Stimulated activated naive CD4-positive, alpha-beta T cell treated with Interleukin-2 at 50 U/mL for 16 hours (primary cell): ENCODE measurements around the gene MYH10.
"Not testable (repeated sequence)": the region's sequence is repeated elsewhere in the genome, so short reads cannot be mapped to it uniquely, and the experiment has no call there.

Experiments
- DNase-seq: peaks from one replicate; lab custom pipeline; 2025; lab: John Stamatoyannopoulos, UW

MYH10 gene

GRCh38 chr17:8556074-8556473 lies 74.5 kb downstream of the MYH10 start:
- no peak for DNase-seq

GRCh38 chr17:8555062-8555461 lies 75.5 kb downstream of the MYH10 start:
- no peak for DNase-seq

DNA sequence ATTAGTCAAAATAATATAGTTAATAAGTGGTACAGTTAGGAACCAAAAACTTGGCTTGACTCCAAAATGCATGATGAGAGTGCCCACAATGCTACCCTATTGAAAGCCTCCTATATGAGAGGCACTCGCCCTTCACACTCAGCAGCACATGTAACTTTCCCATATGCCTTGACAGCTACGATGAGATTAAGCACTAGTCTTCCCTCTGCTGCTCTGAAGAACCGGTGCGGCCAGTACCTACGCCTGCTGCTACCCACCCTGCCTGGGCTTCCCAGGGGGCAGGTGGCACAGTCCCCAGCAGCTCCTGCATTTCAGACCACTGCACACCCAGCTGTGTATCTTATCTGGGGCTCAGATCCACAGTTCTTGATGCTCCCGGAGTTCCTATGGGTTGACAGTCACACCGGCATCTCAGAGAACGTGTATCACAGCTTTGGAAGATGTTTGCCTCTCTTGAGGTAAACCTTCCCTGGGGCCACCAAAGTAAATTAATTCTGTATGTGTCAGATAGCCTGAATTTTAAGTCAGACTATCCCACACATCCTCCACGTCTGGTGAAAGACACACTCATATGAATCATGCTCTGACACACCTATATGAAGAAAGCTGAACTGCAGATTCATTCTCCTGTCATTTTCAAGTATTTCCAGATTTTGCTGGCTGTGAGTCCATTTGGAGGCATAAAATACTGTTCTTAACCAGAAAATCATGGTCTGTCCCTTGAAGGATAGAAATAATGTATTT lies 77.8 kb downstream of the MYH10 start:
- no peak for DNase-seq

DNA sequence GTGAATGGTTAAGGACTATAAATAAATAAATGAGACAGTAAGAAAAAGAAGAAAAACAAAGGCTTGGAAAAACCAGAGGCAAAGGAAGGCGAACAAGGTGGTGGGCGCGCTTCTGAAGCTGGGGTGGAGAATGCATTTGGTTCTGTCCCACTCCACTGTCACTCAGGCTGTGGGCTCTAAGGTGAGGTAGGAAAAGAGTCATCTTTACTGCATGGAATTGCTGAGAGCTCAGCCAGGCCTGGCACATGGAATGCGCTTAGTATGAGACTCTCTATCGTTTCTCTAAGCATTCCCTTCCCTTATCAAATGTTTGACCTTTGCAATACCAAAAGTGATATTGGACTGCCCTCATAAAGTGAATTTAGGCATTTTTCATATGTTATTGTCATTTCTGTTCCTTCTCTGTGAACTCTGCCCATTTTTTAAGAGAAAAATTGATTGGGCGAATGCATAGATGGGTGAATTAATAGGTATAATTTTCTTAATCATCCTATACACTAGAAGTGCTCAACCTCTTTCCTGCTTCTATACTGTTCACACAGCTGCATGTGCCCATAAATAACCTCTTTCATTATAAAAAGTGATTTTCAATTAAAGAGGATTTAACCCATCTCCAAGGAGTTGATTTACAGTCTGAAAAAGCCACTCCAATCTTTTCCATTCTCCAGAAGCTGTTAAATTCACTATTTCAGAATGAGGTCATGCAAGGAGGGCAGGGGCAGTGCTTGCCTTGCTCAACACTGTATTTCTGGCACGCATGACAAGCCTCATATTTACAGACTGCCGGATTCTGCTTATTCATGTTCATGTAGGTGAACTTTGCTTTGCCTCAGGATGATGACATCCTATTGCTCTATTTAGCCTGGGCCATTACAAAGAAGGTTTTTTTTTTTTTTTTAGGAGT lies 87.7 kb downstream of the MYH10 start:
- no peak for DNase-seq

GRCh38 chr17:8539976-8540375 lies 90.5 kb downstream of the MYH10 start:
- DNase-seq, result not testable (repeated sequence)

- no peak for DNase-seq
Measured at GRCh38 chr17:8537734-8538133, 92.8 kb downstream of the MYH10 start.

DNA sequence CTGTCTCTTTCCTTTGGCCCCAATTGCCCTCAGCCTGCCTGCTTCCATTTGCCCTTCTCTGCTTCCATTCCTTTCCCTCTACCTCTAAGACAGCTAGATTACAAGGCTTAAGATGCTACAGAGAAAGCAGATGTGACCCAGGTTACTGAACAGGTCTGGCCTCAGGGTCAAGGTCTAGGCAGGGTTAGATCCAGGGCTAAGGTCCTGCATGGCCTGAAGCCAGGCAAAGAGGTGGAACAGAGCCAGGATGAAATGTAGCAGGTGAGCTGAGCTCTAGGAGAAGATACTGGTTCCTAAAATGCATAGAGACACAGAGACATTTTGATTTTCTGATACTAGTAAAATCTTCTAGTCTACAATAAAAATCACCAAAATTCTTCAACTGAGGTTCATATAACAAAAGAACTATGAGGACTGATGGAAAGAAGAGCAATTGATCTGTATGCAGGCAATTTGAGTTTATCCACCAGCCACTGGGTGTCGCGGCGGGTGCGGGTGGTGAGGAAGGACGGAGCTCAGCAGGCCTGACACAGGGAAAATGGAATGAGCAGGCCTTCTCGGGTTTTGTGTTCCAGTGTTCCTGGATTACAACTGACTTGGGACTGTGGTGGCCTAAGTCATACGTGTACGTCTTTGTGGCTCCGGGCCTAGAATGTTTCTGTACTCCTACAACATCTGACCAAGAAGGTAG lies 95.9 kb downstream of the MYH10 start:
- no peak for DNase-seq

DNA sequence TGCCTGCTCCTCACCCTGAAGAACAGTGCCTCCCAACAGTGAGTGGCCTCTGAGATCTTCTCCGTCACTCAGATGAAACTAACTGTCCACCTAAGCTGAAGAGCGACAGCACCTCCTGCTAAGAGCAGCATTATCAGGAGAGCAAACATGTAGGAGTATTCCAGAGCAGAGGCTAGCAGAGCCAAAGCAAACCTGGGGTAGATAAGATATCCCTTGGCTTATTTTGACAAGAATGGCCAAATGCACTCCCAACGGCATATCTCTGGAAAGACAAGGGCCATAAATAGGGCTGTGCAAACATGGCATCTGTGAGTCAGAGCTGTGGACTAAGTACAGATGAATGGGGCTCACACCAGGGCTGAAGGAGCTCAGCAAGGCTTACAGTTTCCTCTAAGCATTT lies 98.5 kb downstream of the MYH10 start:
- no peak for DNase-seq

- DNase-seq, result no peak
Measured at GRCh38 chr17:8522577-8522976, 107.9 kb downstream of the MYH10 start.

DNA sequence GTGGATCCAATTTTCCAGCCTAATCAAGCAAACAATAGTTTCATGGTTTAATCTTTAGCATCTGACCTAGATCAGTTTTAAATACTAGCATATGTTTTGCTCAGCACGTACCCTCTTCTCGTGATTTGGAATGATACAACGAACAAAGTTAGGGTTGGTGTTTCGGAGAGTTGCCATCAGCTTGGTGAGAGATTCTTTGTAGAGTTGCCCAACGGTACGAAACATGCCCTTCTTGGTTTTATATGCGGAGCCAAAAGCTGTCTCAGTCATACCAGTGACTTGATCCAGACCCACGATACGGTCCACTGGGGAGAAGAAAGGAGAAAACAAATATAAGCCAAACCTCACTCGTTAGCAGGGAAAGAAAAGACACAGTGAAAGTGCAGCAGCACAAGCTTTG lies 109.5 kb downstream of the MYH10 start:
- DNase-seq, result no peak

DNA sequence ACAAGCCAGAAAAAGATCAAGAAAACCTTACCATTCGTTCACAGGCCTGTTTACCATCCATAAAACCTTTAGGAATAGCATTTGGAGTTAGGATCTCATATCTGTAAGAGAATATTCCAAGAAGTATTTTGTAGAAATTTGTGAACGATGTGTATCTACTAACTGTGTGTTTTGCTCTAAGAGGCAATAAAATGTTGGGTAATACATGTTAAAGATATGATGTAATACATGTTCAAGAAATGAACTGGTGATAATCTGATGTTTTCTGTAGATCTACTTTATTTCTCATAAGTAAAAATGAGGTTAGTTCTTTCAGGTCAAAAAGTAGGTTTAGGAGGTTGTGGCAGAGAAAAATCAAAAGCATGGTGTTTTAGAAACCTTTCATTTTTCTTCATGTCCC lies 111.7 kb downstream of the MYH10 start:
- DNase-seq, result no peak

DNA sequence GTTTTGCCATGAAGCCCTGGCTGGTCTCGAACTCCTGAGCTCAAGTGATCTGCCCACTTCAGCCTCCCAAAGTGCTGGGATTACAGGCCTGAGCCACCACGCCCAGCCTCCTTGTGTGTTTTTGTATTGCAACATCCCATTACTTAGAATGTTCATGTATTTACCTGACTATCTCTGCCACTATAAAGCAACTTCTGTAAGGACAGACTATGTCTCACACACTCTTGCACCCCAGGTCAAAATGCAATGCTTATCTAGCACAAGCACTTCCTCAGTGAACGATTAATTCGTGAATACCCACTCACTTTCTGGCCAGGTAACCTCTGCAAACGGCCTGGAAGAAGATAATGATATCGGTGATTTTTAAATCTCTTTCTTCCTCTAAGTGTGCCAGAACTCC lies 112.2 kb downstream of the MYH10 start:
- DNase-seq, result no peak

- no peak for DNase-seq
Measured at GRCh38 chr17:8514801-8515200, 115.7 kb downstream of the MYH10 start.

GRCh38 chr17:8506145-8506544 lies 124.4 kb downstream of the MYH10 start:
- no peak for DNase-seq

DNA sequence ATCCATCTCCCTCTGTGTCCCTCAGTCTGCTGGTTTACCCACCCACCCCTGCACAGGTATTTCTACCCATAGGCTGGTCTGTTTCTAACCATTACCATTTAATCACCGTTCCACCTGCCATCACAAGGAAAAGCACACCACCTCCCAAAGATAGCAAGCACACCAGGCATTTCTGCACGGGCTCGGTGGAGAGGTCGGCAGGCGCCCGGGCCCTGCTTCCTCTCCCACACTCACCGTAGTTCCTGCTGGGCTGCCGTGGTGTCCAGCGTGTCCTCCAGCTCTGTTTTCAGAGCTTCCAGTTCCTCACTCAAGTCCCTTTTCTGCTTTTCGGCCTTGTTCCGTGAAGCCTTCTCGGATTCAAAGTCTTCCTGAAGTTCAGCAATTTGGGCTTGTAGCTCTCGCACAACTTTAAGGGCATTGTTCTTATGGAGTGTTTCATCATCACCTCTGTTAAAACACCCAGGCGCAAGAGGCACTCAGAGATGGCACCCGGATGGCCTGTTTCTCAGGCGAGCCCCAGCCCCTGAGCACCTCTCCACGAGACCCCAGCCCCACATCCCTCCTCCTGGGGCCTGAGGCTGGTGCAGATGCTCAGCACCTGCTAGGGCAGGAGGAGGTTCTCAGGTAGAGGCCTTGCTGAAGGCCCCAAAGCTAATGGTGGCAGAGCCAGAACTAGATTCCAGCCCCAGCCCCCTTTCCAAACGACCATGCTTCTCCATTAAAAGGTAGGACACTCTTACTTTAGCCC lies 125.9 kb downstream of the MYH10 start:
- no peak for DNase-seq

DNA sequence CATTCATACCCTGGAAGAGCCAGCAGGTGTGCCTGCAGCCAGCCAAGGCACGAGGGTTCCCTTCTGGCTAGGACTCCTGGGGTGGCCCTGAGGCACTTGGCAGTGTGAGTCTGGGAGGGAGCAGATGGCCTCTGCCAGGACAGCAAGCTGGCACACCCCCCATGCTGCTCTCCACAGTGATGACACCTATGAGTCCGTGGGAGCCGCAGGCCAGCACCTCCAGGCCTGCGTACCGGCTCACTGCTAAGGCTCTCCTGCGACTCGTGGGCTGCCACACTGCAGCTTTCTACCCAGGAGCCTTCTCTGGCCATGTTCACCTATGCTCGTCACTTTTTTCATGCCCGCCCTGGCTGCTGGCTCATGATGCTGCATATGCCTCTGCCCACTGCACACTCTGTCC lies 126.7 kb downstream of the MYH10 start:
- no peak for DNase-seq

GRCh38 chr17:8503368-8503767 lies 127.2 kb downstream of the MYH10 start:
- no peak for DNase-seq

- DNase-seq, result no peak
Measured at GRCh38 chr17:8502126-8502525, 128.4 kb downstream of the MYH10 start.

GRCh38 chr17:8500609-8501008 lies 129.9 kb downstream of the MYH10 start:
- no peak for DNase-seq

- DNase-seq, result no peak
Measured at GRCh38 chr17:8499614-8500013, 130.9 kb downstream of the MYH10 start.

GRCh38 chr17:8499171-8499570 lies 131.4 kb downstream of the MYH10 start:
- DNase-seq, result no peak

DNA sequence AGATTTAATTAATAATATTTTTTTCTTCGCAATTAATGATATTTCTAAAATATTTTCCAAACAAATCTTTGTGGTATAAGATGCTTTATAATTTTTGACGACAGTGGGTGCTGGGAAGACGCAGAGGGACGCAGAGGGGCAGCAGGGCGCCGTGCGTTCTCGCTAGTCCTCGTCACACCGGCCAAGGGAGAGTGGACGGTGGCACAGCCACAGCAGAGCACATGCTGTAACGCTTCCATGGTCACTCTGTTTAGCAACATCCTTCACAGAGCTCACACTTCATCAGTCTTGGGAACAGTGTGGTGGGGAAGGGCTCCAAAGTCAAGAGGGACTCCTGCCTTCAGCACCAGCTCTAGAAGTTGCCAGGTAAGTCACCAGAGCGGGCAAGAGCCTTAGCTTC lies 134.4 kb downstream of the MYH10 start:
- no peak for DNase-seq
